HG02852 (cell line): ENCODE results near the gene SMOC2.

Source experiments
- ATAC-seq: cut with Tn5 transposase; IDR thresholded peaks from one replicate; pipeline ENCODE4 v1.9.1; 2021; ENCODE audit warnings: mild to moderate bottlenecking, moderate library complexity; ENCODE audit not compliant: unreplicated experiment

The SMOC2 gene

DNA sequence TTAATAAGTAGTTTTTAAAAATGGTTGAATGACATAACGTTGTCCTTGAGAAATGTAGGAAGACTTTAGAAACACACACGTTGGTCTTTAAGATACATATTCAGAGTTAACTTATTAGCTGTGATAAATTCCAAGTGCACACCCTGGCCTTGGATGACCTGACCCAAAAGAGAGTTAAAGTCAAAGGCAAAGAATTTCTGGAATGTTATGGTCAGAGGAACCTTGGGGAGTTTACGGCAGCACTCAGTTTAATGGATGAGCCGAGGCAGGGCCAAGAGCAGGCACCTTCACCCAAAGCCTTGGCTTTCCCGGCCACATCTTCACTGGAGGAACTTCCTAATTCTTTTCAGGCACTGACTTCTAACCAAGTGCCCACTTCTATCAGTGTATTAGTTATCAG, 200.5 kb downstream of the SMOC2 start:
- ATAC-seq = no peak

DNA sequence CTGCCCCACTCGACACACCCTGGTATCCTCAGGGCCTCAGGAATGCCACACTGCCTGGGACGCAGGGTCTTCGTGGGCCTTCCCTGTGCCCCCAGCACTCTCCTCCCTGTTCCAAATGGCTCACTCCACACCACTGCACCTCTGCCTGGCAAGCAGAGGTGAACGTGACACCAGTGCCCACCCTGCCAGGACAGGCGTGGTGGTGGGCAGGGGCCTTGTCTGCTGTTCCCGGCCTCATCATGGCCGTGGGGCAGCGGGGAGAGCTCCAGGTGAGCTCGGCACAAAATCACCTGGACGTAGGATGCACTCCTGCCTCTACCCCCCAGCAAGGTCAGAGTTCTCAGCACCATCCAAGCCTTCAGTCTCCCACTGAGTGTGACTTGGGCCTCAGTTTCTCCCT, 202.4 kb downstream of the SMOC2 start:
- ATAC-seq = no peak

DNA sequence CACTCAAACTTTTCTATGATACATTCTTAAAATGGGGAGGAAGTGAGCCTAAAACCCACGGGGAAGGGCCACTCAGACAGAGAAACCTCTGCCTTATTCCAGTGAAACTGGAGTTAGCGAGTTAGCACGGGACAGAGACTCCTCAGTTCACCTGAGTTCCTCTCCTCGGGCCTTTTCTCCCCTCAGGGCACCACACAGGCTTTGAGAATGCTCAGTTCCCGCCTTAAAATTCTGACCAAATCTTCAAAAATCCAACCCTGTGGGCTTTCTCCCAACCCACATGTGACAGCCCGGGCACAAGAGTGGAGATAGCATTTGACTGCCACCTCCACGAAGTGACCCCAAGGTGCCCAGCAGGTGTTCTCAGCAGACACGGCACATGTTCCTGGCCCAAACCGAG, 204.3 kb downstream of the SMOC2 start:
- no peak for ATAC-seq

DNA sequence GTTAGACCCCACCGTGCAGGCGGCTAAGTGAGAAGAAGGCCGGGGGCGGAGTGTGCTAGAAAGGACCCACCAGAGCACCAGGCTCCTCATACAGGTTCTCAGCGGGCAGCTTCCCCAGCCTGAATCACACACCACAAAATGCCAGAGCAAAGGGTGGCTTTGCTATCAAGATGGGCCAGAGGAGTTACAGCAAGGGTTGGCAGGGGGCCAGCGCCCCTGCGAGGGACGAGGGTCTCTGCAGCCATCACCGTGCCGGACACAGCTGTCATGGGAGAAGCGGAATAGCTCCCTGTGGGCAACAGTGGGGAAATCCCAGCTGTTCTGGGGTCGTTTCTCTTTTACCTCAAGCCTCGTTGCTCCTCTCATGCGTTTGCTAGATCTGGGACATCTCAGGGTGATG, 206.3 kb downstream of the SMOC2 start:
- ATAC-seq = no peak

DNA sequence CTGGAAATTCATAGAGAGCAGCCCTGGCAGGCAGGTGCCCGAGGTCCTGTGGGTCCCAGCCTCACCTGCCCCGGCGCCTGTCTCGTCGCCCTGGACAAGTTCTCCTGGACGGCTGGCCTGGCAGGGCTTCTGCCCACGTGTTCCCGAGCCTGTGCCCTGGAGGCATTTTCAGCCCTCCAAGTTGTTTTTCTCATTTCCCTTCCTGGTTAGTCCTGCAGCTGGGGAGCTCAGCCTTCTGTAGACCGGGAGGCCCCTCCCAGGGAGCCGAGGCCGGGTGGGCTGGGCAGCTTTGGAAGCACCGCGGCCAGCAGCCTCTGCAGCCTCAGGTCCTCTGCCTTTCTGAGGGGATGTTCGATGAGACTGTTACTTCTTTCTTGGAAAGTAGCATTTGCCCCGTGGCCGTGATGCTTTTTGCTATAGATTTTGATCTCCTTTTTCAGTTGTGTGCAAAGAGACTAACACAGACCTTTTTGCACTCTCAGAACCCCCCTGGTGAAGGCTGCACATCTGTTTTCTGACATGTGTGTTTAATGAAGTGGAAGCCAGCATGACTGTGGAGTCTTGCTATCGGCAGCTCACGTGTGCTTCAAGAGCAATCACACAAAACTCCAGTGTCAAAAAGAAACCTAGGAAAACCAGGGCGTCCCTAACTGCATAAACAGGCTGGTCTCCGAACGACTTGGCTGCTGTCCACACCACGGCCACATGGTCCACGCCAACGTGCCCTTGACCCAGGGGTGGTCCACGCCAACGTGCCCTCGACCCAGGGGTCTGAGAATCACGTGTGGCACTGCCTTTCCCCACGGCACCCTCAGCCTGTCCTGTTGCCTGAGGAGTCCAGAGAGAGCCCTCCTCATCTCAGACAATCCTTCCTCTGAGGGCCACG, 207.5 kb downstream of the SMOC2 start:
- ATAC-seq = no peak

GRCh38 chr6:168649209-168649608, 208.2 kb downstream of the SMOC2 start:
- ATAC-seq = no peak

DNA sequence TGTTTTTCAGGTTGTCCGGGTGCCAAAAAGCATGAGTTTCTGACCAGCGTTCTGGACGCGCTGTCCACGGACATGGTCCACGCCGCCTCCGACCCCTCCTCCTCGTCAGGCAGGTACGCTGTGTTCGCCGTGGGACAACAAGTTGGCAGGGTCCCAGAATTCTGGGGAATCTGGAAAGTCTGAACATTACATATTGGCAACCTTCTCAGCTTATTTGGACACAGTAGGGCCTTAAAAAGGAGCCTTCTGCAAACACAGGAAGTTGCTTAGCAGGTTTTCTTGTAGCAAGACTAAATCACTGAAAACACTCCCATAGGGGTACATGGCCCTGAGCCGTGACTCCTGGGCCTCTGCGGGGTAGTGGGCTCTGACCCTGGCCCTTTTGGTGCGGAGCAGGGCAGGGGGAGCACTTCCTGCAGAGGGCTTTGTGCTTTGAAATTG, 209.7 kb downstream of the SMOC2 start:
- no peak for ATAC-seq

GRCh38 chr6:168655462-168656152, 214.6 kb downstream of the SMOC2 start:
- ATAC-seq = no peak

DNA sequence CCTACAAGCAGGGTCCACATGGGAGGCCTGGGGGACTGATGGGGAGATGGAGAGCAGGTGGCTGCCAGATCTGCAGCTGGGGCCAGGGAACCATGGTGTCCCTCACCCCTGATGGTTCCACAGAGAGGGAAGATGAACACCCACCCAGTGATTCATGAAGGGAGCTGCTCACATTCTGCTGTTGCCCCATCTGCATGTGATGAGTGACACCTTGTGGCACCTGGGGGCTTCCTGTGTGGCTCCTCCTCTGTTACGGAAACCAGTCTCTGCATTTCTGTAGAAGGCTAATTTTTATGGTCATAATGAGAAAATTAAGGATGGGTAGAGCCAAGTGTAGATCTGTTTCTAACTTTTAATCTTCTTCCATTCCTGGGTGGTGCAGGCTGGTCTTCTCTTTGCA, 217.1 kb downstream of the SMOC2 start:
- no peak for ATAC-seq

DNA sequence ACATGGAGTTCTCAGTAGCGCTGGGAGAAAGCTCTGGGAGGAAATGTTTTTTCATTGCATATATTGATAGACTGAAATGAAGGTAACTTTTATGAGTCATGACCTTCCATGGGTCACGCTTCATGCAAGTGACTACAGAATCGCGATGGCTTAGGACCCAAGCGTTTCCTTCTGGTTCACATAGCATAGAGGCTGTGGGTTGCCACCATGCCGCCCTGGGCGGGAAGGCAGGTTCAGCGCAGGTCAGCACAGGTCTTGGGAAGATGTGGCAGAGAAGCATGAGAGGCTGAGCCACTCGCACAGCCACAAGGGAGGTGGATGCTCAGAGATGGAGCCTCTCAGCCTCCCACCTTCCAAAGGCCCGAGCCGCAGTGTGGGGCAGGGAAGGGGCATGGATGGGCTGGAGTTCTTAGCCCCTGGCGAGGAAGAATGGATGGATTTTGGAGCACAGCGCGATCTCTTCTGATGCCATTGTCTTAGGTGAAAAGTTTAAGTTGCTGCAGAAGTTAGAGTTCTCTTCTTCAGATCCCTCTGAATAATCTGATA, 219.5 kb downstream of the SMOC2 start:
- no peak for ATAC-seq

GRCh38 chr6:168662301-168662936, 221.4 kb downstream of the SMOC2 start:
- no peak for ATAC-seq

- ATAC-seq = no peak
These were observed 222.1 kb downstream of the SMOC2 start for GRCh38 chr6:168663041-168663440.

- no peak for ATAC-seq
These were observed 224.0 kb downstream of the SMOC2 start for GRCh38 chr6:168664956-168665355.

- no peak for ATAC-seq
These were observed 225.2 kb downstream of the SMOC2 start for GRCh38 chr6:168666170-168666569.

GRCh38 chr6:168666699-168667427, 225.9 kb downstream of the SMOC2 start:
- no peak for ATAC-seq

DNA sequence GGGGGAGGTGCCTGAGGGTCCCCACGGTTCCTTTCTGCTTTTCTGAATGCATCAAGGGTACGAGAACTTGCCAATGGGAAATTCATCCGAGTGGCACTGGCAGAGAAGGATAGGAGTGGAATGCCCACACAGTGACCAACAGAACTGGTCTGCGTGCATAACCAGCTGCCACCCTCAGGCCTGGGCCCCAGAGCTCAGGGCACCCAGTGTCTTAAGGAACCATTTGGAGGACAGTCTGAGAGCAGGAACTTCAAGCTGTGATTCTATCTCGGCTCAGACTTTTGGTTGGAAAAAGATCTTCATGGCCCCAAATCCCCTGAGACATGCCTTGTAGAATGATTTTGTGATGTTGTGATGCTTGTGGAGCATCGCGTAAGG, 226.4 kb downstream of the SMOC2 start:
- ATAC-seq = no peak

DNA sequence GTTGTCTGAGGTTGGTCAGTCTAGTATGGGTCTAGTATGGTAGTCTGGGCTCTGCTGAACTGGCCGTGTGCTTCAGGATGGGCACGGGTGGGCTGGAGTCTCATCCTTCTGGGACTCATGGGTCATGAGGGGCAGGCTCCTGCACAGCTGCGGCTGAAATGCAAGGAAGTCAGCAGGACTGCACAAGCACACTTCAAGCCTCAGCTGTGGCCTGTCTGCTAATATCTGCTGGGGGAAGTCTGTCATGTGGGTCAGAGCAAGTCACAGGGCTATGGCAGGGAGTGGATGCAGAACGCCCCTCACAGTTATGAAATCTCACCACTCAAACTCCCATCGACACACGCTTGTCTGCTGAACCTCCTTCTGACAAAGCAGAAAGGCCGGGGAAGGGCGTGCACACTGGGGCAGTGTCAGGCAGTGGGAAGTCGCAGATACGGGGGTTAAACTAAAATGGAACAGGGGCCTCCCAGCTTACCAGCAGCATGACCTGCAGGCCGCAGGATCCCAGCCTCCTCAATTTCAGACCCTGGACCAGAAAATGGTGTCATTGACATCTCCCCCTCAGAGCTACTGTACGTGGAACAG, 229.5 kb downstream of the SMOC2 start:
- ATAC-seq = no peak

GRCh38 chr6:168671028-168671862, 230.3 kb downstream of the SMOC2 start:
- ATAC-seq = no peak

GRCh38 chr6:168671863-168672546, 231.0 kb downstream of the SMOC2 start:
- no peak for ATAC-seq
